ENCODE measurements around the gene GPR62.

GPR62 gene

DNA sequence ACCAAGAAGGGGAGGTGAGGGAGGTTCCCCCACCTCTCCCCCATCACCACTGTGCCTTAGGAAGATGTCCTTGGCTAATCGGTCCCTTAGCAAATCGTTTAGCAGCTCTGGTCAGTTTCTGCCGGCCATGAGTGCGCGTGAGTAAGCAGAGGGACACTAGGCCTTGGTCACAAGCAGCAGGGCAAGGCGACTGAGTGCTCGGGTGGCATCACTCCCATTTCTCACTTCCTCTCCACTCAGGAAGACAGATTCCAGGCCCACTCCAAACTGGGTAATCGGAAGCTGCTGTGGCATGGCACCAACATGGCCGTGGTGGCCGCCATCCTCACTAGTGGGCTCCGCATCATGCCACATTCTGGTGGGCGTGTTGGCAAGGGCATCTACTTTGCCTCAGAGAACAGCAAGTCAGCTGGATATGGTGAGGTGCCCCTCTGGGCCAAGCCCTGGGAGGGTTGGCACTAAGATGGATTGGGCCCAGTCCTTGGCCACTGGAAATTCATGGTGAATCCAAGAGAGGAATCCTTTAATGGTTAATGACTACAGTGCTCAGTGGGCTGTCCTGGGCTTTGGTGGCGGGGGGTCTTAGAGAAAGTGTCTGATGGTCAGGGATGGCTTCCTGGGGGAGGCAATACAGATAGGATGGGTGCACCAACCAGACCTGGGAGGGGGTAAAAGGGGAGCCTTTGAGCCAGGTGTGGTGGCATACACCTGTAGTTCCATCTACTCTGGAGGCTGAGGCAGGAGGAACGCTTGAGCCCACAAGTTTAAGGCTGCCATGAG, 9.1 kb upstream of the GPR62 start:
- no peaks in the 10 kb centered on the region for H3K27me3 ChIP-seq (ENCODE audit: control insufficient read depth in 2 of 2, insufficient read depth in 2 of 2, low read length in 2 of 2)
- H3K27ac ChIP-seq (ENCODE audit: low read depth in 2 of 2, low read length in 2 of 2): no peak overlapping the region
- no peak overlapping the region for H3K4me3 ChIP-seq (ENCODE audit: low read length in 2 of 2)
- peaks cover 16 to 18% of the 10 kb centered on the region in 2 donors for H3K4me1 ChIP-seq (ENCODE audit: control insufficient read depth in 2 of 2, insufficient read depth in 2 of 2, low read length in 2 of 2)
- H3K9me3 ChIP-seq (ENCODE audit: control insufficient read depth in 2 of 2, low read length in 2 of 2): no peaks in the 10 kb centered on the region
- no peak overlapping the region for H3K9ac ChIP-seq (ENCODE audit: low read depth in 1 of 2, low read length in 2 of 2)
- H3K36me3 ChIP-seq (ENCODE audit: control insufficient read depth in 2 of 2, insufficient read depth in 2 of 2, low read length in 2 of 2): peaks cover 3% of the 10 kb centered on the region in 2 donors

DNA sequence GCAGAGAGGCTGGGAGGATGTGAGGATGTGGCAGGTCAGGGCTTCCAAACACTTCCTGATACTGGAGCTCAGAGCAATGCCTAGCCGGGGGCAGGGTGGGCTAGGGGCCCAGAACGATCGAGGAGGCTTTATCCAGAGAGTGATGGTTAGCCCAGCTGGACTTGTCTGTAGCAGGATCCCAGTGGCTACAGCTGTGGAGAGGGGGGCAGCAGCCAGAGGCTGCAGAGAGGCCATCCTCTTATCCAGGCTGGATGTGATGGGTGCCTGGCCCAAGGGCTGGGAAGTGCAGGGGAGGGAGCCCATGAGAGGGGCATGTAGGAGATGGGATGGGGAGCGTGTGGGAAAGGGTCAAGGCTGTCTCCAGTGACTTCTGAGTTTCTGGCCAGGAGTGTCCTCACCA, 8.4 kb upstream of the GPR62 start:
- Histone ChIP-seq H3K9me3 (ENCODE audit: control insufficient read depth in 2 of 2, low read length in 2 of 2) (no peaks in the 10 kb centered on the region), H3K27me3 (ENCODE audit: control insufficient read depth in 2 of 2, insufficient read depth in 2 of 2, low read length in 2 of 2) (no peaks in the 10 kb centered on the region), H3K27ac (ENCODE audit: low read depth in 2 of 2, low read length in 2 of 2) (no peak overlapping the region), H3K4me1 (ENCODE audit: control insufficient read depth in 2 of 2, insufficient read depth in 2 of 2, low read length in 2 of 2) (peaks cover 14 to 15% of the 10 kb centered on the region in 2 donors), H3K9ac (ENCODE audit: low read depth in 1 of 2, low read length in 2 of 2) (no peak overlapping the region), H3K36me3 (ENCODE audit: control insufficient read depth in 2 of 2, insufficient read depth in 2 of 2, low read length in 2 of 2) (peaks cover 3% of the 10 kb centered on the region in 2 donors), H3K4me3 (ENCODE audit: low read length in 2 of 2) (no peak overlapping the region)

DNA sequence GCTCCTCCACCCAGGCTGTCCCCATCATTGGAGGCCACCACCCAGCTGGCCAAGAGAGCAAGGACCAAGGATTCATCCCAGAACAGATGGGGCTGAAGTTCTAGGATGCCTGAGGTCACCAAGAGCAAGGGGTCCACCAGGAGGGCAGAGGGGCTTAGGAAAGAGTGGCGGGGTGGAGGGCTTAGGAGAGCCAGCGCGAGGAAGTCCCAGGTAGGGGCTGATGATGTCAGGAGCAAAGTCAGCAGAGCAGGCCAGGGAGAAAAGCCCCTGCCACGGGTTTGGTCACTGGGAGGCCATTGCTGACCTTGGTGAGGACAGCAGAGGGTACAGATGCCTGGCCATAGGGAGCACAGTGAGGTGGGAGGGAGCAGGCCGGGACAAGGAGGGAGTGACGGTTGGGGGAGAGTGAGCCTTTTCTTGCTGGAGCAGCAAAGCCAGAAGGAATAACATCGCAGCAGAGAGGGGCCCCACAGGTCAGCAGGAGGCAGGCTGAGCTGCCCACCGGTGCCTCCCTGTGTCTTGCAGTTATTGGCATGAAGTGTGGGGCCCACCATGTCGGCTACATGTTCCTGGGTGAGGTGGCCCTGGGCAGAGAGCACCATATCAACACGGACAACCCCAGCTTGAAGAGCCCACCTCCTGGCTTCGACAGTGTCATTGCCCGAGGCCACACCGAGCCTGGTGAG, 7.8 kb upstream of the GPR62 start:
- H3K4me1 ChIP-seq (ENCODE audit: control insufficient read depth in 2 of 2, insufficient read depth in 2 of 2, low read length in 2 of 2): peaks cover 12% of the 10 kb centered on the region in 2 donors
- H3K36me3 ChIP-seq (ENCODE audit: control insufficient read depth in 2 of 2, insufficient read depth in 2 of 2, low read length in 2 of 2): peaks cover 3% of the 10 kb centered on the region in 2 donors
- no peaks in the 10 kb centered on the region for H3K9me3 ChIP-seq (ENCODE audit: control insufficient read depth in 2 of 2, low read length in 2 of 2)
- no peaks in the 10 kb centered on the region for H3K27me3 ChIP-seq (ENCODE audit: control insufficient read depth in 2 of 2, insufficient read depth in 2 of 2, low read length in 2 of 2)
- no peak overlapping the region for H3K4me3 ChIP-seq (ENCODE audit: low read length in 2 of 2)
- H3K9ac ChIP-seq (ENCODE audit: low read depth in 1 of 2, low read length in 2 of 2): no peak overlapping the region
- no peak overlapping the region for H3K27ac ChIP-seq (ENCODE audit: low read depth in 2 of 2, low read length in 2 of 2)

DNA sequence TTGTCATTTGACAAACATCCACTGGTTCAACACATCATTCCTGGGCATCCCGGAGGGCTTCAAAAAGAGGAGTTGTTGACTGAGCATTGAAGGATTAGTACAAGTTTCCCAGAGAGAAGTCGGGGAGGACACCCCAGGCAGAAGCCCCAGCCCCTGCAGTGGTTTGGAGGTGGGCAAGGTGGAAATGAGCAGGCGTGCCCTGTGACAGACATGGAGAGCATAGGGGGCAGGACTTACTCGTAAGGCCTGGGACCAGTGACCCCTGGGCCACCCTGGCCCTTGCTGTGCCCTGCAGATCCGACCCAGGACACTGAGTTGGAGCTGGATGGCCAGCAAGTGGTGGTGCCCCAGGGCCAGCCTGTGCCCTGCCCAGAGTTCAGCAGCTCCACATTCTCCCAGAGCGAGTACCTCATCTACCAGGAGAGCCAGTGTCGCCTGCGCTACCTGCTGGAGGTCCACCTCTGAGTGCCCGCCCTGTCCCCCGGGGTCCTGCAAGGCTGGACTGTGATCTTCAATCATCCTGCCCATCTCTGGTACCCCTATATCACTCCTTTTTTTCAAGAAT, 7.1 kb upstream of the GPR62 start:
- Histone ChIP-seq H3K36me3 (ENCODE audit: control insufficient read depth in 2 of 2, insufficient read depth in 2 of 2, low read length in 2 of 2) (peaks cover 3% of the 10 kb centered on the region in 2 donors), H3K27ac (ENCODE audit: low read depth in 2 of 2, low read length in 2 of 2) (no peak overlapping the region), H3K4me1 (ENCODE audit: control insufficient read depth in 2 of 2, insufficient read depth in 2 of 2, low read length in 2 of 2) (peaks cover 5 to 6% of the 10 kb centered on the region in 2 donors), H3K9me3 (ENCODE audit: control insufficient read depth in 2 of 2, low read length in 2 of 2) (no peaks in the 10 kb centered on the region), H3K4me3 (ENCODE audit: low read length in 2 of 2) (no peak overlapping the region), H3K27me3 (ENCODE audit: control insufficient read depth in 2 of 2, insufficient read depth in 2 of 2, low read length in 2 of 2) (no peaks in the 10 kb centered on the region), H3K9ac (ENCODE audit: low read depth in 1 of 2, low read length in 2 of 2) (no peak overlapping the region)

DNA sequence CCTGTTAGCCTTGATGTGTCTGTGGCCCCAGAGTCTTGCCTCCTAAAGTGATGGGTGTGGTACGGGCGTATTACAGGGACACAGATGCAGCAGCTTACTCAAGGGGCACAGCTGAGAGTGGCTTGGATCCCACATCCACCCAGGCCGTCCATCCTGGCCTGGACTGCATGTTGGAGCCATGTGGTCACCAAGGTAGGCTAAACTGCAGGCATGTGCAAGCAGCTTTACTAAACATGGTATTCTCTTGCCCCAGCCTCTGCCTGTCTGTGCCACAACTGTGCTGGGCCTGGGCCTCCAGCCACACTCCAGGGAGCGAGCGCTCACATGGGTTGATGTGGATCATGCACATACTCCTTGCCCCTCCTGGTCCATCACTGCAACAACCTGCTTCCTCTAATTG, 6.1 kb upstream of the GPR62 start:
- H3K9me3 ChIP-seq (ENCODE audit: control insufficient read depth in 2 of 2, low read length in 2 of 2): no peaks in the 10 kb centered on the region
- no peak overlapping the region for H3K4me3 ChIP-seq (ENCODE audit: low read length in 2 of 2)
- no peaks in the 10 kb centered on the region for H3K4me1 ChIP-seq (ENCODE audit: control insufficient read depth in 2 of 2, insufficient read depth in 2 of 2, low read length in 2 of 2)
- no peaks in the 10 kb centered on the region for H3K27me3 ChIP-seq (ENCODE audit: control insufficient read depth in 2 of 2, insufficient read depth in 2 of 2, low read length in 2 of 2)
- peaks cover 3% of the 10 kb centered on the region in 2 donors for H3K36me3 ChIP-seq (ENCODE audit: control insufficient read depth in 2 of 2, insufficient read depth in 2 of 2, low read length in 2 of 2)
- no peak overlapping the region for H3K27ac ChIP-seq (ENCODE audit: low read depth in 2 of 2, low read length in 2 of 2)
- H3K9ac ChIP-seq (ENCODE audit: low read depth in 1 of 2, low read length in 2 of 2): no peak overlapping the region

DNA sequence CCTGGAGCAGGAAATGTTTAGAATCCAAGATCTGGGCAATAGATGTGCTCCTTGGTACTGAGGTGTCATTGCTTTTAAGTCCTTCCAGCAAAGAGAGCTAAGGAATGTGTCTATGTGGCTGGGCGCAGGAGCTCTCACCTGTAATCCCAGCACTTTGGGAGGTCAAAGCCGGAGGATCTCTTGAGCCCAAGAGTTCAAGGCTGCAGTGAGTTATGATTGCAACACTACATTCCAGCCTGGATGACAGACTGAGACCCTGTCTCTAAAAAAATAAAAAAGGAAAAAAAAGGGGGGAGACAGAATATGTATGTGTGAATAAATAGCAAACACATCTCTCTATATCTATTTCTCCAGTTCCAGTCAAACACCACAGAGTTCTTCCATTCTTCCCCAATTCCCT, 4.3 kb upstream of the GPR62 start:
- H3K9ac ChIP-seq (ENCODE audit: low read depth in 1 of 2, low read length in 2 of 2): no peak overlapping the region
- H3K4me1 ChIP-seq (ENCODE audit: control insufficient read depth in 2 of 2, insufficient read depth in 2 of 2, low read length in 2 of 2): no peaks in the 10 kb centered on the region
- no peak overlapping the region for H3K27ac ChIP-seq (ENCODE audit: low read depth in 2 of 2, low read length in 2 of 2)
- H3K4me3 ChIP-seq (ENCODE audit: low read length in 2 of 2): no peak overlapping the region
- peaks cover 0 to 7% of the 10 kb centered on the region in 2 donors for H3K27me3 ChIP-seq (ENCODE audit: control insufficient read depth in 2 of 2, insufficient read depth in 2 of 2, low read length in 2 of 2)
- no peaks in the 10 kb centered on the region for H3K9me3 ChIP-seq (ENCODE audit: control insufficient read depth in 2 of 2, low read length in 2 of 2)
- peaks cover 0 to 2% of the 10 kb centered on the region in 2 donors for H3K36me3 ChIP-seq (ENCODE audit: control insufficient read depth in 2 of 2, insufficient read depth in 2 of 2, low read length in 2 of 2)

DNA sequence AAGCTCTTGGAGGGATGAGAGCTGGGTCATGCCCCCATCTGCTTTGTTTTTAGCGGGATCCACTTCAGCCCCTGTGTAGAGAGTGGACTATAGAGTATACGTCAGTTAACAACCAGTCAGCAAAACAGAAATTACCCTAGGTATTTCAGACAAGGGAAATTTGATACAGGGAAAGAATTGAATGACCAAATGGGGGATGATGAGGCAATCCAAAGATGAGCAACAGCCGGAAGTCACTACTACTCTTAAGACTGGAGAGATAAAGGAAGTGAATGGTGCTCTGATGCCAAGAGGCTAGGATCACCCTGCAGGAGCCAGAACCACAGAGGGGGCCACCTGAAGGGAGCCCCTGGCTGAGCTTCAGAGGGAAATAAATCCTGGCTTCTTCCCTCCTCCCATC, 1.7 kb upstream of the GPR62 start:
- Histone ChIP-seq H3K4me1 (ENCODE audit: control insufficient read depth in 2 of 2, insufficient read depth in 2 of 2, low read length in 2 of 2) (no peaks in the 10 kb centered on the region), H3K36me3 (ENCODE audit: control insufficient read depth in 2 of 2, insufficient read depth in 2 of 2, low read length in 2 of 2) (no peaks in the 10 kb centered on the region), H3K4me3 (ENCODE audit: low read length in 2 of 2) (no peak overlapping the region), H3K27ac (ENCODE audit: low read depth in 2 of 2, low read length in 2 of 2) (no peak overlapping the region), H3K9ac (ENCODE audit: low read depth in 1 of 2, low read length in 2 of 2) (no peak overlapping the region), H3K27me3 (ENCODE audit: control insufficient read depth in 2 of 2, insufficient read depth in 2 of 2, low read length in 2 of 2) (peaks cover 0 to 7% of the 10 kb centered on the region in 2 donors), H3K9me3 (ENCODE audit: control insufficient read depth in 2 of 2, low read length in 2 of 2) (no peaks in the 10 kb centered on the region)

DNA sequence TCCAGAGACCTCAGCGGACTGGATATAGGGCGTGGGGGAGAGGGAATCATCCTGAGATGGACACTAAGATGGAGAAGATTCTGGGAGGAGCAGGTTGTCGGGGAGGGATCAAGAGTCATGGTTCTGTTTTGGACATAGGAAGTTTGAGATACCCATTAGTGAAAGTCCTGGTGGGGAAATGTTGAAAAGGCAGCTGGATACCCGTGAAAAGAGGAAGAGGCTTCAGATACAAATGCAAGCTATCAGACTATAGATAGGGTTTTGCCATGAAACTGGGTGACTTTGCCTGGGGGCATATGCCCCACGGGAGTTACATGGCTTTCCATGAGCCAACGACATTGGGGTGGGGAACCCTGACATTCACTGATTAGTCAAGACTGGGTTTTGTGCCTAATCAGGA, 1.1 kb upstream of the GPR62 start:
- Histone ChIP-seq H3K36me3 (ENCODE audit: control insufficient read depth in 2 of 2, insufficient read depth in 2 of 2, low read length in 2 of 2) (peaks cover 0 to 1% of the 10 kb centered on the region in 2 donors), H3K4me3 (ENCODE audit: low read length in 2 of 2) (no peak overlapping the region), H3K9me3 (ENCODE audit: control insufficient read depth in 2 of 2, low read length in 2 of 2) (no peaks in the 10 kb centered on the region), H3K4me1 (ENCODE audit: control insufficient read depth in 2 of 2, insufficient read depth in 2 of 2, low read length in 2 of 2) (no peaks in the 10 kb centered on the region), H3K9ac (ENCODE audit: low read depth in 1 of 2, low read length in 2 of 2) (no peak overlapping the region), H3K27ac (ENCODE audit: low read depth in 2 of 2, low read length in 2 of 2) (no peak overlapping the region), H3K27me3 (ENCODE audit: control insufficient read depth in 2 of 2, insufficient read depth in 2 of 2, low read length in 2 of 2) (peaks cover 0 to 7% of the 10 kb centered on the region in 2 donors)

DNA sequence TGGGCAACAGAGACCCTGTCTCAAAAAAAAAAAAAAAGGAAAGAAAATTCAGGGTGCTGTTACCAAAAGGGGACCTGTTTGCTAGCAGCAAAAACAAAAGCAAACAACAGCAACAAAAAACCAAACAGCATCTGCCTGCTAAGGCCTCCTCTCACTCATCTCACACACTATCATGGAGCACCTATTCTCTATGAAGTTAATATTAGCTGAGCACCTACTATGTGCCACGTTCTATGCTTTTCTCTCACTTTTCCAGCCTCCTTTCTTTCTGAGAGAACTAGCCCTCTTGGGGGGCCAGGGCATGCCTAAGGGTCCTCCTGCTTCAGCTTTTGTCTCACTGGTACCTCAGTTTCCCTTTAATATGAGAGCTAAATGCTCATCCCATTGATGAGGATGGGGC, 468 bp upstream of the GPR62 start:
- Histone ChIP-seq H3K4me1 (ENCODE audit: control insufficient read depth in 2 of 2, insufficient read depth in 2 of 2, low read length in 2 of 2) (no peaks in the 10 kb centered on the region), H3K9ac (ENCODE audit: low read depth in 1 of 2, low read length in 2 of 2) (no peak overlapping the region), H3K36me3 (ENCODE audit: control insufficient read depth in 2 of 2, insufficient read depth in 2 of 2, low read length in 2 of 2) (peaks cover 0 to 2% of the 10 kb centered on the region in 2 donors), H3K27ac (ENCODE audit: low read depth in 2 of 2, low read length in 2 of 2) (no peak overlapping the region), H3K9me3 (ENCODE audit: control insufficient read depth in 2 of 2, low read length in 2 of 2) (no peaks in the 10 kb centered on the region), H3K27me3 (ENCODE audit: control insufficient read depth in 2 of 2, insufficient read depth in 2 of 2, low read length in 2 of 2) (peaks cover 0 to 7% of the 10 kb centered on the region in 2 donors), H3K4me3 (ENCODE audit: low read length in 2 of 2) (no peak overlapping the region)
